Right atrium auricular region (tissue), 2 donors: ENCODE data around the gene RHNO1. TPM values are rescaled to one million over a fixed set of nuclear protein-coding genes. Genes with fewer than 3 reads are reported as not detected.
"Not testable (repeated sequence)": the region's sequence is repeated elsewhere in the genome, so short reads cannot be mapped to it uniquely, and the experiment has no call there.

Experiments used
- DNase-seq: peaks from one replicate; pipeline ENCODE4 v3.0.0-alpha.2; 2019; ENCODE audit warnings: low spot score
- H3K27ac ChIP-seq, 2 donors: fragments of 200-600 bp; sonication (generic); 1 replicate in 1 of 2; 2 replicates in 1 of 2; pipeline ENCODE4 v1.5.1; 2016 to 2019
- H3K27me3 ChIP-seq, 2 donors: fragments of 200-600 bp; sonication (generic); one replicate each; pipeline versions ENCODE4 v1.5.1 to v1.6.0; 2017 to 2019
- H3K36me3 ChIP-seq: fragments of 200-600 bp; sonication (generic); one replicate; pipeline ENCODE4 v1.5.1; 2016
- H3K4me1 ChIP-seq, 2 donors: fragments of 200-600 bp; sonication (generic); one replicate each; pipeline versions ENCODE4 v1.5.1 to v1.6.0; 2017 to 2019
- H3K4me3 ChIP-seq, 2 donors: fragments of 200-600 bp; sonication (generic); 1 replicate in 1 of 2; 2 replicates in 1 of 2; pipeline ENCODE4 v1.5.1; 2017 to 2019; ENCODE audit warnings: mild to moderate bottlenecking in 1 of 2, moderate library complexity in 1 of 2
- H3K9me3 ChIP-seq, 2 donors: fragments of 200-600 bp; sonication (generic); one replicate each; pipeline ENCODE4 v1.5.1; 2019
- total RNA-seq, 2 donors: library from RNA; depleted of rRNA; stranded (reverse); fragments of >200 nt; gene quantifications; one replicate each; pipeline ENCODE4 v1.1.0, GENCODE V29; 2016
- TF ChIP-seq, protein P1 (sequence below), 2 donors: fragments of 200-600 bp; sonication (generic); IDR thresholded peaks; one replicate each; pipeline ENCODE4 v1.5.1; 2019; ENCODE audit warnings: antibody characterized with exemption in 2 of 2

The RHNO1 gene
- total RNA-seq, 2 donors from 2014 or later: 6.2 to 11.5 TPM

DNA sequence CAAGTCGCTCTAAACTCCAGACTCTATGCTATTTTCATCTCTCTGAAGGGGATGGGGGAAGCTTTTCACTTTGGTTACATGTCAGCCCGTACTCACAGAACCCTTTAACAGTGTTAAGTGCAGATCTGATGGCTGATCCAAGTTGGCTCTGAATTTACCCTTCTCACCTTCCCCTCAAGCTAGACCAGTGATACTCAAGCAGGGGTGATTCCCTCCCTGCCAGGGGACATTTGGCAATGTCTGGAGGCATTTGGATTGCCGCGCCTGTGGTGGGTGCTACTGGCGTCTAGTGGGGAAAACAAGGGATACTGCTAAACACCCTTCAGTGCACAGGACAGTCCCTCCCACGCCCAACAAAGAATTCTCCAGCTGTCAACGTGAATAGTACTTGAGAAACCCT, 14.1 kb upstream of the RHNO1 start:
- Histone ChIP-seq H3K9me3 (no peaks in the 10 kb centered on the region), H3K36me3 (no peaks in the 10 kb centered on the region), H3K27me3 (no peaks in the 10 kb centered on the region), H3K27ac (no peak overlapping the region), H3K4me3 (no peak overlapping the region), H3K4me1 (peaks cover 0 to 5% of the 10 kb centered on the region in 2 donors)
- TF ChIP-seq, protein P1, sequence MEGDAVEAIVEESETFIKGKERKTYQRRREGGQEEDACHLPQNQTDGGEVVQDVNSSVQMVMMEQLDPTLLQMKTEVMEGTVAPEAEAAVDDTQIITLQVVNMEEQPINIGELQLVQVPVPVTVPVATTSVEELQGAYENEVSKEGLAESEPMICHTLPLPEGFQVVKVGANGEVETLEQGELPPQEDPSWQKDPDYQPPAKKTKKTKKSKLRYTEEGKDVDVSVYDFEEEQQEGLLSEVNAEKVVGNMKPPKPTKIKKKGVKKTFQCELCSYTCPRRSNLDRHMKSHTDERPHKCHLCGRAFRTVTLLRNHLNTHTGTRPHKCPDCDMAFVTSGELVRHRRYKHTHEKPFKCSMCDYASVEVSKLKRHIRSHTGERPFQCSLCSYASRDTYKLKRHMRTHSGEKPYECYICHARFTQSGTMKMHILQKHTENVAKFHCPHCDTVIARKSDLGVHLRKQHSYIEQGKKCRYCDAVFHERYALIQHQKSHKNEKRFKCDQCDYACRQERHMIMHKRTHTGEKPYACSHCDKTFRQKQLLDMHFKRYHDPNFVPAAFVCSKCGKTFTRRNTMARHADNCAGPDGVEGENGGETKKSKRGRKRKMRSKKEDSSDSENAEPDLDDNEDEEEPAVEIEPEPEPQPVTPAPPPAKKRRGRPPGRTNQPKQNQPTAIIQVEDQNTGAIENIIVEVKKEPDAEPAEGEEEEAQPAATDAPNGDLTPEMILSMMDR (IDR thresholded peaks at IDR 0.05): no peak
- no peak for DNase-seq

DNA sequence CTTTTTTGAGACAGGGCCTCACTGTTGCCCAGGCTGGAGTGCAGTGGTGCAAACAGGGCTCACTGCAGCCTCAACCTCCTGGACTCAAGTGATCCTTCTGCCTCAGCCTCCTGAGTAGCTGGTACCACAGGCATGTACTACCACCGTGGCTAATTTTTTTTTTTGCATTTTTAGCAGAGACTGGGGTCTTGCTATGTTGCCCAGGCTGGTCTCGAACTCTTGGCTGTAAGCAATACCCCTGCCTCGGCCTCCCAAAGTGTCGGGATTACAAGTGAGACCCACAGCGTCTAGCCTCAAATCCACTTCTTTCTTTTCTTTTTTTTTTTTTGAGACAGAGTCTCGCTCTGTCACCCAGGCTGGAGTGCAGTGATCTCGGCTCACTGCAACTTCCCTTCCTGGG, 13.6 kb upstream of the RHNO1 start:
- not testable (repeated sequence) for H3K27me3 ChIP-seq, H3K4me1 ChIP-seq, H3K4me3 ChIP-seq, H3K36me3 ChIP-seq, H3K9me3 ChIP-seq, H3K27ac ChIP-seq, DNase-seq

DNA sequence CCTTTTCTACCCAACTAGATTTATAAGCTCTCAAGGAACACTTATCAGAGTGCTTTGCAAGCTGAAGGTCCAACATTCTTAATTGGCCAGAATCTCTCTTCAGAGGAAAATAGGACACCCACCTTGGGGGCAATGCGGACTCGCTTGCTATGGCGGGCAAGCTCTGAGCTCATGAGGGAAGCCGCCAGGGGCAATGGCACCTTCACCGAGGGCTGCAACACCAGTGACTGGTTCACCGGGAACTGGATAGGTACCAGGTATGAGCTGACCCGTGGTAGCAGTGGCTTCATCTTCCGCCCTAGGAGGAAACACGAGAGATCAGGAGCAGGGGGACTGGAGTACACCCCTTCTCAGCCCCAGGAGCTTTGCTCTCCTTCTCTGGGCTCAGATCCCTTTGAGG, 12.8 kb upstream of the RHNO1 start:
- no peaks in the 10 kb centered on the region for H3K9me3 ChIP-seq
- TF ChIP-seq, protein P1 (IDR thresholded peaks at IDR 0.05): no peak
- DNase-seq: no peak
- no peaks in the 10 kb centered on the region for H3K27me3 ChIP-seq
- no peaks in the 10 kb centered on the region for H3K4me1 ChIP-seq
- H3K36me3 ChIP-seq: no peaks in the 10 kb centered on the region
- no peak overlapping the region for H3K4me3 ChIP-seq
- no peak overlapping the region for H3K27ac ChIP-seq

DNA sequence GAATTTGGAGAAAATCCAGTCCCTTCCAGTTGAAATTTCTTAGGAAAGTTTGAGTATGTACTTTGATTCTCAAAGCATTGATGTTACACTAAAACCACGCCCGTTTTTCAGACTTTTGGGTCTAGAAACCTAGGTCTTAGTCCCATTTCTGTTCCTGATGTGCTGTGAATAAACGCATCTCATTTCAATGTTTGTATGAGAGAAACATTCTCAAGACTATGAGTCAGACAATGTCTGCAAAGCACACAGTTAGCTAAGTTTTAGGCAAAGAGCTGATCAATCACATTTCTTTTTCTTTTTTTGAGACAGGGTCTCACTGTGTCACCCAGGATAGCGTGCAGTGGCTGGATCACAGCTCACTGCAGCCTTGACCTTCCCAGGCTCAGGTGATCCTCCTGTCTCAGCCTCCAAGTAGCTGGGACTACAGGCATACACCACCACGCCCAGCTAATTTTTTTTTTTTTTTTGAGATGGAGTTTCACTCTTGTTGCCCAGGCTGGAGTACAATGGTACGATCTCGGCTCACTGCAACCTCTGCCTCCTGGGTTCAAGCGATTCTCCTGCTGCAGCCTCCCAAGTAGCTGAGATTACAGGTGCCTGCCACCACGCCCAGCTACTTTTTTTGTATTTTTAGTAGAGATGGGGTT, 7.9 kb upstream of the RHNO1 start:
- H3K9me3 ChIP-seq, H3K27me3 ChIP-seq, DNase-seq, H3K36me3 ChIP-seq, H3K27ac ChIP-seq, H3K4me1 ChIP-seq, H3K4me3 ChIP-seq: not testable (repeated sequence)

DNA sequence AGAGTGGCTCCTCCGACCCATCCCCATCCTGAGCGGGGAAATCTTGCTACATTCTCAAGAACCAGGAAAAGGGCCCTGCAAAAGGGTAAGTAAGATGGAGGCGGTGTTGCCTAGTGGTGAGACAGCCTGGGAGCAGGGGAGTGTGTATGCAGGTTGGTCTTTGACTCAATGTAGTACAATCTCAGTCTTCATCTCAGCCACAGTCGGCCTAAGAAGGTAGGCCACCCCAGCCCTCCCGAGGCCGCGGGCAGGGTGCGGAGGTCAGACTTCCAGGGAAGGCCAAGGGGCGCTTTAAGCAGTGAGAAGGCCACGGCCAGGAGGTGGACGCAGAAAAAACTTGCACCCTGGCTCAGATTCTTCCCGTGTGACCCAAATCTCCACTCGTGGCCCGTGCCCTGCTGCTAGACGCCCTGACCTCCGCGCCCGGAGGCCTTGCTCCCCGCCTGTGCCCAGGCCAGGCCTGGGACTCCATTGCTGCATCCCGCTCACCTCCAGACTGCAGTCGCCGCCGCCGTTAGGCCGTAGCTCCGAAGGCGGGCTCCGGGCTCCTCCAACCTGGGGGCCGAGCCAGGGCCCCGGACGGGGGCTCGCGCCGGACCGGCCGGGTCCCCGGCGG, 484 bp upstream of the RHNO1 start:
- no peak for DNase-seq
- TF ChIP-seq, protein P1 (IDR thresholded peaks at IDR 0.05): no peak
- Histone ChIP-seq H3K27ac (peak overlapping the region in 1 of 2 donors; percentile 93), H3K9me3 (no peaks in the 10 kb centered on the region), H3K4me1 (peaks cover 0 to 20% of the 10 kb centered on the region in 2 donors), H3K27me3 (no peaks in the 10 kb centered on the region), H3K36me3 (no peaks in the 10 kb centered on the region), H3K4me3 (peak overlapping the region; percentile 83 to 92)

DNA sequence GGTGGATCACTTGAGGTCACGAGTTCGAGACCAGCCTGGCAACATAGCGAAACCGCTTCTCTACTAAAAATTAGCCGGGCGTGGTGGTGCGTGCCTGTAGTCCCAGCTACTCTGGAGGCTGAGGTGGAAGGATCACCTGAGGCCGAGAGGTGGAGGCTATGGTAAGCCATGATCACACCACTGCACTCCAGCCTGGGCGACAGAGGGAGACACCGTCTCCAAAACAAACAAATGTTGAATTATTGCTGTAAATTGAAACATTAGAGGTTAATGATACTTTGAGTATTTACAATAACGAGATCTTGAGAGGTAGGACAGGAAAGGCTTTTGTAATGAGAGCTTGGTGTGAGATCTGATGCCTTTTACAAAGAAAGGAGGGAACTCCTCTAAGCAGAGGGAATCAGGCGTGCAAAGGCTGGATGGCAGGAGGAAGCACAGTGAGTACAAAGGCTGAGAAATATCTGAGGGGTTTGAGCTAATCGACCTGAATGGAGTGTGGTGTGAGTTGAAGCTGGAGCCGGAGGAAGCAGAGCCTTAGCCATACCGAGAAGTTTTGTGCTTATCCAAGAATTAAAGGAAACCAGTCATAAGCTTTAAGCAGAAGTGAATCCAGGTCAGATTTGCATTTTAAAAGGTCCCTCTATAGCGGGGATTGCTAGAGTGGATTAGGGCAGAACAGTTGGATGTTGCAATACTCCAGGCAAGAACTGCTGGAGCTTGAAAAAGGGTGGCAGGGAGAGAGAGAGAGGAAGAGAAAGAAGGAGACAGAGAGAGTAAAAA, 1.1 kb downstream of the RHNO1 start:
- peak overlapping the region; percentile 78 to 93 for H3K27ac ChIP-seq
- H3K36me3 ChIP-seq: no peaks in the 10 kb centered on the region
- TF ChIP-seq, protein P1 (IDR thresholded peaks at IDR 0.05): no peak
- peaks cover 0 to 20% of the 10 kb centered on the region in 2 donors for H3K4me1 ChIP-seq
- H3K27me3 ChIP-seq: no peaks in the 10 kb centered on the region
- DNase-seq: no peak
- peak overlapping the region; percentile 83 to 92 for H3K4me3 ChIP-seq
- no peaks in the 10 kb centered on the region for H3K9me3 ChIP-seq
